Large intestine (tissue), 3 donors: Measurements from ENCODE around the gene GRAMD4. TPM values are rescaled to one million over a fixed set of nuclear protein-coding genes. Genes with fewer than 3 reads are reported as not detected.

Experiments used
- DNase-seq, 2 donors: peaks; one replicate each; pipeline versions ENCODE4 v3.0.0 to v3.0.0-alpha.2; 2013
- H3K27ac ChIP-seq: one replicate; pipeline ENCODE4 v1.5.1; 2013; ENCODE audit warnings: low read length
- H3K27me3 ChIP-seq: 2 replicates; pipeline ENCODE4 v1.6.1; 2013; ENCODE audit warnings: low read length; ENCODE audit not compliant: control insufficient read depth, insufficient read depth
- H3K36me3 ChIP-seq: 2 replicates; pipeline ENCODE4 v1.6.1; 2013; ENCODE audit warnings: low read length; ENCODE audit not compliant: control insufficient read depth, insufficient read depth
- H3K4me1 ChIP-seq: one replicate; pipeline ENCODE4 v1.6.1; 2013; ENCODE audit warnings: low read length; ENCODE audit not compliant: control insufficient read depth, insufficient read depth
- H3K4me3 ChIP-seq: one replicate; pipeline ENCODE4 v1.5.1; 2013; ENCODE audit warnings: low read length
- H3K9me3 ChIP-seq: one replicate; pipeline ENCODE4 v1.6.1; 2013; ENCODE audit warnings: mild to moderate bottlenecking, low read depth, low read length, moderate library complexity; ENCODE audit not compliant: control insufficient read depth
- WGBS: methylation state at CpG from one replicate; pipeline ENCODE4 v1.1.5; 2013; ENCODE audit warnings: low lambda C conversion rate; ENCODE audit not compliant: insufficient coverage; 5-methylcytosine and 5-hydroxymethylcytosine counted together
- polyA plus RNA-seq: library from polyadenylated mRNA; unstranded; fragments of 120-200 nt; gene quantifications from one replicate; pipeline ENCODE4 v1.2.1, GENCODE V29; 2013

The GRAMD4 gene
- polyA plus RNA-seq, 1 donor, result 40.5 TPM

DNA sequence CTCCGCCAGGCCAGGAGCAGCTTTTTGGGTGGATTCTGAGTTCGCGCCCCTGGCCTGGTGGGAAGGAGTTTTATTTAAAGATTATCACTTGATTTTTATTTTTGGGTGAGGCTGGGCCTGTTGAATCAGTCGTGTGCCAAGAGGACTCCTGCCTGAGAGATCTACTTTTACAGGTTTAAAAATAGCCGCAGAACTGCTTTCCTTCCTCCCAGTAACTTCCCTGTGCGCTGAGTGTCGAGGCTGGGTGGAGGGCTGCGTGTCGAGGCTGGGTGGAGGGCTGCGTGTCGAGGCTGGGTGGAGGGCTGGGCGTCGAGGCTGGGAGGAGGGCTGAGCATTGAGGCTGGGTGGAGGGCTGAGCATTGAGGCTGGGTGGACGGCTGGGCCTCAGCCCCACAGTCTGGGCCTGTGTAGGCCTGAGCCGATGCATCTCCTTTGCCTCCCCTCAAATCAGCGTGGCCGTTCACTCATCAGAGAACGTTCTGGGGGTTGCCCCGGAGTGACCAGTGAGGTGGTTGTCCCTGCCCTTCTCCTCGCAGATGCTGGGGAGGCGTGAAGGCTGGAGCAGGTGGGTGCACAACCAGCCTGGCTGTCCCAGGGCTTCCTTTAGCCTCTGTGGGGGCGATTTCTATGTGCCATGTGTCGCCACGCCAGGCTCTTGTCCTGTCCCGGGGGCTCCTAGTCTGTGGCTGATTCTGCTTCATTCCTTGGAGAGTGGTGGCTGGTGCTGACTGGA, 30.1 kb downstream of the GRAMD4 start:
- Histone ChIP-seq H3K27me3 (no peaks in the 10 kb centered on the region), H3K4me1 (peaks cover 66% of the 10 kb centered on the region), H3K4me3 (no peak overlapping the region), H3K27ac (peak overlapping the region; percentile 36), H3K36me3 (peaks cover 5% of the 10 kb centered on the region), H3K9me3 (peaks cover 20% of the 10 kb centered on the region)
- no CpG with 5 or more reads among the region's 25 CpGs for WGBS
- no peak for DNase-seq

DNA sequence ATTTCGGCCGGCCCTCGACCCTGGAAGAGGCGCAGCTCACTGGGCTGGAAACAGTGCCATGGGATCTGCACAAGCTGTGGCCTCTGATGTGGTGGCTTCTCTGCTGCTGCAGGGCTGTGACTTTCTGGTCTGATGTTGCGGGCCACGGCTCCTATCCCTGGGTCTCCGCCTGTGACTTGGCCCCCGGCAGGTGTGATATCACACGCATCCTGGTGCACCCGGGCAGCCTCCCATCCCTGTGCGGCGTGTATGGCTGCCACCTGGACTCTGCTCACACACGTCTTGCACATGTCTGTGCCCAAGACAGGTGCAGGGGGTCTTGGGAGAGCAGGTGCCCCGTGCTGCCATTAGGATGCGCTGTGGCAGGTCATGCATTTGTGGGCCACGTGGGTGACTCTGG, 31.1 kb downstream of the GRAMD4 start:
- peaks cover 66% of the 10 kb centered on the region for H3K4me1 ChIP-seq

GRCh38 chr22:46652081-46652846, 32.1 kb downstream of the GRAMD4 start:
- no peak overlapping the region for H3K4me3 ChIP-seq
- H3K27me3 ChIP-seq, result no peaks in the 10 kb centered on the region
- peaks cover 19% of the 10 kb centered on the region for H3K9me3 ChIP-seq
- WGBS, result 40% methylated on average over 2 of the region's 22 CpGs
- peaks cover 65% of the 10 kb centered on the region for H3K4me1 ChIP-seq
- H3K36me3 ChIP-seq, result peaks cover 7% of the 10 kb centered on the region
- peak; percentile 76 to 86 for DNase-seq
- peak overlapping the region; percentile 79 for H3K27ac ChIP-seq

More for the DNA sequence above, 31.1 kb downstream of the GRAMD4 start:
- H3K27ac ChIP-seq, result no peak overlapping the region
- H3K4me3 ChIP-seq, result no peak overlapping the region
- peaks cover 5% of the 10 kb centered on the region for H3K36me3 ChIP-seq
- H3K27me3 ChIP-seq, result no peaks in the 10 kb centered on the region
- no peak for DNase-seq
- WGBS, result no CpG with 5 or more reads among the region's 16 CpGs
- H3K9me3 ChIP-seq, result peaks cover 20% of the 10 kb centered on the region

DNA sequence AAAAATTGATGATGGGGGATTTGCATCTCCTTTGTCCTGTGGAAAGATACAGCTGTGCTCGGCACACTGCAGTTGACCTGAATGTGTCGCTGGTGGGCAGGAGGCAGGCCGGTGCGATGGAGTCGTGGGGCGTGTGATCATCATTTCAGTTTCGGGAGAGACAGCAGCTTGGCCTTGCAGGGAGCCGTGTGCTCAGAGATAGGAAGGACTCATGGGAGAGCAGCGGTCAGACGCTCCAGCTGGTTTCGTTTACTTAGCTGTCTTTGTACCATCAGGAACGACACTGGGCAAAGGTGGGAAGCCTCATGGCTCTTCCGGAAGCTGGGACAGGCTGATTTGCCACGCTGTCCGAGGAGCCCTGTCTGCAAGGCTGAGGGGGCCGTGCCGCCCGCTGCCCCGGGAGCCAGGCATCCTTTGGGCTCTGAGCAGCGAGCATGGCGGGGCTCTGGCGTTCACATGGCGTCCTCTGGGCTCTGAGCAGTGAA, 32.7 kb downstream of the GRAMD4 start:
- Histone ChIP-seq H3K4me1 (peaks cover 59% of the 10 kb centered on the region), H3K27me3 (no peaks in the 10 kb centered on the region), H3K9me3 (peaks cover 20% of the 10 kb centered on the region), H3K36me3 (peaks cover 8% of the 10 kb centered on the region), H3K4me3 (no peak overlapping the region), H3K27ac (peak overlapping the region; percentile 79)
- DNase-seq, result peak; percentile 54 to 82
- WGBS, result no CpG with 5 or more reads among the region's 23 CpGs

DNA sequence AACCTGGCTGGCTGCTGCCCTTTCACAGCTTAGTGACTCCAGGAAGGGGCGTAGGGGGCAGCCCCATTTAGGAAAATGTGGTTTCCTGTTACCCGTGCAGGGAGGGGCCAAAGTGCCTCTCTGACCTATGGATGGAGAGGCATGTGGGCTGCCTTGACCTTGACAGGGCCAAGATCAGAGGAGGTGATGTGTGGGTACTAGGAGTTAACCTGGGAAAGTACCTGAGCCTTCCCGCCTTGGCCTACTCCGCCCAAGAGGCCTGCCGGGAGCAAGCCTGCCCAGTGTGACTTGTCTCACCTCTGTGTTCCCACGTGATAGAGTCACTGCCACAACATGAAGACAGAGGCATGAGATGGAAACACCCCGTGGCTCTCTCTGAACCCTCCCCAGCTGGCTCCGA, 33.4 kb downstream of the GRAMD4 start:
- Histone ChIP-seq H3K9me3 (peaks cover 13% of the 10 kb centered on the region), H3K27ac (peak overlapping the region; percentile 79), H3K36me3 (peaks cover 8% of the 10 kb centered on the region), H3K4me3 (no peak overlapping the region), H3K27me3 (no peaks in the 10 kb centered on the region), H3K4me1 (peaks cover 57% of the 10 kb centered on the region)
- no CpG with 5 or more reads among the region's 8 CpGs for WGBS
- no peak for DNase-seq

DNA sequence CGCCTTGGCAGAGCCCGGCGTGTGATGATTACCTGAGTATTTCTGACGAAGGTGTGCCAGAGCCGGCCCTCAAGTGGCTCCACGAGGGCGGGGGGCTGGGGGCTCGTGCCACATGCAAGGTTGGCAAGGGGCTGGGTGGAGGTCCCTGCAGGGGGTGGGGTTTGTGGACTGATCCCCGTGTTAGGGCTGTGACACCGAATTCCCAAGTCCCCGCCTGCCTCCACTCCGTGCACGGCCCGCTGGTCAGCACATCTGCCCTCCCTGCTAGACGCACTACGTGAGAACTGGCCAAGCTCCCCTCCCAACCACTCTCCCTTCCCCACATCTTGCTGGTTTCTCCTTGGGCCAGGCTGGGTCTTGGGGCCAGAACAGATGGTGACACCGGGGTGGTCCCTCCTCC, 34.2 kb downstream of the GRAMD4 start:
- Histone ChIP-seq H3K4me3 (no peak overlapping the region), H3K9me3 (peaks cover 9% of the 10 kb centered on the region), H3K36me3 (peaks cover 15% of the 10 kb centered on the region), H3K27ac (no peak overlapping the region), H3K27me3 (no peaks in the 10 kb centered on the region), H3K4me1 (peaks cover 53% of the 10 kb centered on the region)
- 100% methylated on average over 2 of the region's 17 CpGs for WGBS
- no peak for DNase-seq

DNA sequence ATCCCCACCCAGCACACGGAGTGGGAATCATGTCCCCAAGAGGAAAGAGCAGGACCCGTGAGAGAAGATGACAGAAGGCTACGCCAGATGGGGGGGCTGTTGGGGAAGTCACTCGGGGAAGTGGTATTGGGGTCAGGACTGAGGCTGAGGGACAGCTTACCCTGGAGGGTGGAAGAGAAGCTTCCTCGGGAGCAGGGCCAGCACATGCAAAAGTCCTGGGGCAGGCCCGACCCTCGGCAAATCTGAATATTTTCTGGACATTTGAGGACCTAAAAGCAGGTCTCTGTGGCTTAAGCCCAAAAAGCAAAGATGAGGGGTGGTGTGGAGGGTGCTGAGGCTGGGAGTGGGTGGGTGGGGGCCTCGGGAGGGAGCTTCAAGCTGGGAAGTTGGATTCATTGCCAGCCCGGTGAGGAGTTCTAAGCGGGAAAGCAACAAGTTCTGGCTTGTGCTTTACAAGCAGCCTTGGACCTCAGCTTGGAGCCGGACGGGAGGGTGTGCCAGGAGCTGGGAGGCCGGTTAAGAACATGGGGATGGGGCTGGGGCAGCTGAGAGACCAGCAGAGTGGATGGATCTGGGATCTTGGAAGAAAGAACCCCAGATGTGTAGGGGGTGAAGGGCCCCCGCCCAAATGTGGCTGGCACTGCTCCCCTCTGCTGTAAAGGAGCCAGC, 34.9 kb downstream of the GRAMD4 start:
- no peaks in the 10 kb centered on the region for H3K27me3 ChIP-seq
- H3K4me3 ChIP-seq, result no peak overlapping the region
- DNase-seq, result no peak
- H3K27ac ChIP-seq, result no peak overlapping the region
- peaks cover 9% of the 10 kb centered on the region for H3K9me3 ChIP-seq
- peaks cover 54% of the 10 kb centered on the region for H3K4me1 ChIP-seq
- H3K36me3 ChIP-seq, result peaks cover 21% of the 10 kb centered on the region
- WGBS, result no CpG with 5 or more reads among the region's 14 CpGs

DNA sequence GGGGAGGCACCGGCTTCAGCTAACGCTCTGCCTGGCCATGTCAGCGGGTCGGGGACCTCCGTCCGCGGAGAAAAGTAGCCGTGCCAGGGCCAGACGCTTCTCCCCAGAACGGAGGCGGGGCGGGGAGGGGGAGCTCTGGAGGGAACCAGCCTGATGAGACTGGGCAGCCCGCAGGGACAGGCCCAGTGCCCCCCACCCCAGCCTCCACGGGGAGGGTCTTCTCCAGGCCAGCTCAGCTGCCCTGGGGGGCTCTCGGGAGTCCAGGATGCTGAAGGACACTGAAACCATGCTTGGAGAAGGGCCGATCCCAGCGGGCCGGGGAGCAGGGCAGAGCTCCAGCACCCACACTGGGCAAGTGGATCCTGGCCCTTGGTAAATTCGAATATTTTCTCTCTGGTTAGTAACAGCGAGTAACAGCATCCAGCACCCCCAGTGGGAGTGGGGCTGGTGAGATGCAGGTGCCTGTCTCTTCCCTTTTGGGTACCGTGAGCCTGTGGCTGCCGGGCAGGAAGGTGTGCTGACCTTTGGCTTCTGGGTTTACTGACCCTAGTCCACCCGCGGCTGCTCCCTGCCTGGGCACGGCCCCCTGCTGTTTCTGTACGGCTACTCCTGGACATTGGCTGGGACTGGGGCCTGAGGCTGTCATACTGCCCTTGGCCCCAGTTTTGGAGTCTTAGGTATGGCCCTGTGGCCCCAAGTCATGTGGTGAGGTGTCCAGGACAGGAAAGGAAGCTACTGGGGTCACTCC, 35.8 kb downstream of the GRAMD4 start:
- H3K9me3 ChIP-seq, result peaks cover 9% of the 10 kb centered on the region
- peaks cover 21% of the 10 kb centered on the region for H3K36me3 ChIP-seq
- no peak for DNase-seq
- no peak overlapping the region for H3K27ac ChIP-seq
- H3K27me3 ChIP-seq, result no peaks in the 10 kb centered on the region
- no CpG with 5 or more reads among the region's 26 CpGs for WGBS
- no peak overlapping the region for H3K4me3 ChIP-seq
- H3K4me1 ChIP-seq, result peaks cover 62% of the 10 kb centered on the region

- Histone ChIP-seq H3K27ac (no peak overlapping the region), H3K9me3 (peaks cover 9% of the 10 kb centered on the region), H3K27me3 (no peaks in the 10 kb centered on the region), H3K36me3 (peaks cover 28% of the 10 kb centered on the region), H3K4me3 (no peak overlapping the region), H3K4me1 (peaks cover 60% of the 10 kb centered on the region)
- DNase-seq, result no peak
- no CpG with 5 or more reads among the region's 15 CpGs for WGBS
Measured at GRCh38 chr22:46656856-46657654, 36.9 kb downstream of the GRAMD4 start.
